Measurements from ENCODE around the gene PRKCB. TPM values are rescaled to one million over a fixed set of nuclear protein-coding genes. Genes with fewer than 3 reads are reported as not detected.
"Not testable (repeated sequence)": the region's sequence is repeated elsewhere in the genome, so short reads cannot be mapped to it uniquely, and the experiment has no call there.

The PRKCB gene
- polyA plus RNA-seq, 1 donor = 1.4 TPM

GRCh38 chr16:24188751-24189318 lies 353.1 kb downstream of the PRKCB start:
- DNase-seq = no peak

- no peak for DNase-seq
Measured at GRCh38 chr16:24189941-24190340, 354.2 kb downstream of the PRKCB start.

GRCh38 chr16:24191876-24192402 lies 356.2 kb downstream of the PRKCB start:
- DNase-seq = no peak

GRCh38 chr16:24195221-24195620 lies 359.4 kb downstream of the PRKCB start:
- DNase-seq = no peak

- no peak for DNase-seq
Measured at GRCh38 chr16:24198807-24199533, 363.2 kb downstream of the PRKCB start.

GRCh38 chr16:24203675-24204074 lies 367.9 kb downstream of the PRKCB start:
- no peak for DNase-seq

GRCh38 chr16:24204150-24204665 lies 368.4 kb downstream of the PRKCB start:
- no peak for DNase-seq

GRCh38 chr16:24206926-24207325 lies 371.1 kb downstream of the PRKCB start:
- DNase-seq = no peak

- no peak for DNase-seq
Measured at GRCh38 chr16:24208710-24209109, 372.9 kb downstream of the PRKCB start.

GRCh38 chr16:24214992-24215391 lies 379.2 kb downstream of the PRKCB start:
- no peak for DNase-seq

GRCh38 chr16:24216961-24217360 lies 381.2 kb downstream of the PRKCB start:
- DNase-seq = no peak

GRCh38 chr16:24217461-24217860 lies 381.7 kb downstream of the PRKCB start:
- no peak for DNase-seq

GRCh38 chr16:24218299-24218698 lies 382.5 kb downstream of the PRKCB start:
- no peak for DNase-seq

- DNase-seq = no peak
Measured at GRCh38 chr16:24221219-24221618, 385.4 kb downstream of the PRKCB start.

- DNase-seq = no peak
Measured at GRCh38 chr16:24228514-24228913, 392.7 kb downstream of the PRKCB start.

- DNase-seq = no peak
Measured at GRCh38 chr16:24232936-24233335, 397.2 kb downstream of the PRKCB start.

GRCh38 chr16:24234737-24235136 lies 399.0 kb downstream of the PRKCB start:
- DNase-seq = no peak

GRCh38 chr16:24235806-24236205 lies 400.0 kb downstream of the PRKCB start:
- no peak for DNase-seq

GRCh38 chr16:24238846-24239245 lies 403.1 kb downstream of the PRKCB start:
- not testable (repeated sequence) for DNase-seq

GRCh38 chr16:24246911-24247607 lies 411.3 kb downstream of the PRKCB start:
- DNase-seq = no peak

- DNase-seq = peak; percentile 2
Measured at GRCh38 chr16:24253192-24253591, 417.4 kb downstream of the PRKCB start.

GRCh38 chr16:24255456-24256371 lies 419.9 kb downstream of the PRKCB start, which contains the start of gene CACNG3:
CACNG3 (plus strand) TSS chr16:24256335; CDS start chr16:24256755, 420 bp downstream.
- DNase-seq = peak; percentile 32
